NCI-H2196 (cell line): ENCODE data around the gene MKRN2.
"Not testable (repeated sequence)": the region's sequence is repeated elsewhere in the genome, so short reads cannot be mapped to it uniquely, and the experiment has no call there.

Source experiments
- DNase-seq: peaks from one replicate; lab custom pipeline; 2025; ENCODE audit not compliant: unreplicated experiment; lab: John Stamatoyannopoulos, UW

Gene MKRN2

DNA sequence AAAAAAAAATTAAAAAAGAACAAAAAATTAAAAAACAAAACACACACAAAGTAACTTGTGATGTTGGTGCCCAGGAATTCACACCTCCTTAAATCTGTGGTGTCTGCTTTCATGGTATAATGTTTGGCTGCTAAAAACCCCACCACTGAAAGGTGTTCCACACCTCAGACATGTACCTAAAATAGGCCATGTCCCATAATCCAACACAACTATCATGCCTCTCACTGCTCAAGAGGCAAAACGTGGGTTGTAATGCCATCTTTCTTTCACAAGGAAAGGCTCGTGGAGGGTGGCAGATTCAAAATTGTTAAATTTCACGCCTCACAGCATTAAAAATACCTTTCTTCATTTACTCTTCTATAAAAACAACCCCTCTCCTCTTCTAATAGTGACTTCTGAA lies 29.5 kb downstream of the MKRN2 start:
- no peak for DNase-seq

DNA sequence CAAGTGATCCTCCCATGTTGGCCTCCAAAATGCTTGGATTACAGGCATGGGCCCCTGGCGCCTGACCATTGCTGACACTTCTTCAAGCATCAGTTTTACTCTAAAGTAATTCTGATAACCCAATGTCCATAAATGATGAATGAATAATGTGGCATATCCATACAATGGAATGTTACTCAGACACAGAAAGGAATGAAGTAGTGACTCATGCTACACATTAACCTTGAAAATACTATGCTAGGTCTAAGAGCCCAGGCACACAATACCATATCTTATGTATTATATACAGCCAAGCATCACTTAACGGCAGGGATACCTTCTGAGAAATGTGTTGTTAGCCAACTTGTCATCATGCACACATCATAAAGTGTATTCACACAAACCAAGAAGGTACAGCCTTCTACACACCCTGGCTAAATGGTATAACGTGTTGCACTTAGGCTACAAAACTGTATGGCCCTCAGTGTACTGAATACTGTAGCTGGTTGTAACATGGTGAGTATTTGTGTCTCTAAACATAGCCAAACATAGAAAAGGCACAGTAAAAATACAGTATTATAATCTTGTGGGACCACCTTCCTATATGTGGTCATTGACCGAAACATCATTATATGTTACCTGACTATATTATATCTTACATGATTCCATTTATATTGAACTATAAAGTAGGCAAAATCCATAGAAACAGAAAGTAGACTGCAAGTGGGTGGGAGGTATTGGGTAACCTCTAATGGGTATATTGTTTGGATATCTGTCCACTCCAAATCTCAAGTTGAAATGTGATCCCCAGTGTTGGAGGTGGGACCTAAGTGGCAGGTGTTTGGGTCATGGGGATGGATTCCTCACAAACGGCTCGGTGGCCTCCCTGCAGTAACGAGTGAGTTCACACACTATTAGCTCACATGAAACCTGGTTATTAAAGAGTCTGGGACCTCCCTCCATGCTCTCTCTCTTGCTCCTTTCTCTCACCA lies 31.4 kb downstream of the MKRN2 start:
- peak; percentile 30 for DNase-seq

DNA sequence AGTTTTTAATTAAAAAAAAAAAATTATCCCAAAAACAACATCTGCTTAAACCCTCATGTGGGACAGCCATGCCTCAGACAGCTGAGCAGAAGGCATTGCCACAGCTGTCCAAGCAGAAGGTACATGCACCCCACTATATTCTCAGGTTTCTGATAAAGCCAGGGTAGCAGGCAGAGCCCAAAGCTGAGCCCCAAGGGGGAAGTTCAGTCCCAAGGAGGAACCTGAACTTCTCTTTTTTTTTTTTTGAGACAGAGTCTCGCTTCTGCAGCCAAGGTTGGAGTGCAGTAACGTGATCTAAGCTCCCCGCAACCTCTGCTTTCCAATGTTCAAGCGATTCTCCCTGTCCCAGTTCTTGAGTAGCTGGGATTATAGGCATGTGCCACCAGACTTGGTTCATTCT lies 33.2 kb downstream of the MKRN2 start:
- DNase-seq: no peak

DNA sequence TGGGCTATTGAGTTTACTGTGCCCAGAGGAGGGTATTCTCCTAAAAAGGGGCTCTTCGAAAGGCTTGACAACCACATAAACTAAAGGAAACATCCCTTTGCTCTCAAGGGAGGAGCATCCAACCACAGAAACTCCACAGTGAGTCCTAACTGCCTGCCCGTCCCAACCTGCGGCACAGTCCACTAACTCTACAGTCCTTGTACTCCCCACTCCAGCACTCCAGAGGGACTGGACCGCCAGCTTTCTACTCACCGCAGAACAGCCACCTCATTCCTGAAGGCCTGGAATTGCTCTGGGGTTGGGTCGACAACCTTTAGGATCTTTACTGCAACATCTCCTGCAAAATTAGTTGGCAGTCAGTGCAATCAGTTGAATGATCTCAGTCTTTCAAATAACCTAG lies 34.6 kb downstream of the MKRN2 start:
- DNase-seq: no peak

DNA sequence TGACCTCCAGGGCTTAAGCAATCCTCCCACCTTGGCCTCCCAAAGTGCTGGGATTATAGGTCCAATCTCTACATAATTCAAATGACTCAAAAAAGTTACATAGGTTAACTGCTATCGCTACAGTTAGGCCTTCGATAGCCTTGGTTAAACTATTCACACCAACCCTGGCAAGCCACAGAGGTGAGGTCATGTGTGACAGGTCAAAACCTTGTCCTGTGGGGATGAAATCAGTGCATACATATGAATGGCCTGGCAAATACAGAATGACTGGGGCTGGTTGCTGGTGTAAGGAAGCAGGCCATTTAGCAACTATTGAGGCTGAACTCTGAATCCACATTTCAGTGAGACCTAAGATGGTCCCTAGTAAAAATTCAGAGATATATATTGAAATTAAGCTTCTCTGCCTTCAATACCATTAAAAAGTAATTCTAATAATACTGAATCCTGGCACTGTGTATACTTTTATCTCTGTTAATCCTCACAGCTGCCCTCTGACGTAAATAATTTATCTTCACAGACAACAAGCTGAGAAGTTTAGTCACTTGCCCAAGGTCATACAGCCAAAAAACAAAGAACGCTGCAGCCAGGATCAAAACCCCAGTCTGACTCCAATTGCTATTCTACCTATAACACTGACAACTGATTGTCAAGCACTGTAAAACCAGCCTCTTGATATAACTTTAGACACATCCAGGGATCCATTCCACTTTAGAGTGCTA lies 35.3 kb downstream of the MKRN2 start:
- no peak for DNase-seq

DNA sequence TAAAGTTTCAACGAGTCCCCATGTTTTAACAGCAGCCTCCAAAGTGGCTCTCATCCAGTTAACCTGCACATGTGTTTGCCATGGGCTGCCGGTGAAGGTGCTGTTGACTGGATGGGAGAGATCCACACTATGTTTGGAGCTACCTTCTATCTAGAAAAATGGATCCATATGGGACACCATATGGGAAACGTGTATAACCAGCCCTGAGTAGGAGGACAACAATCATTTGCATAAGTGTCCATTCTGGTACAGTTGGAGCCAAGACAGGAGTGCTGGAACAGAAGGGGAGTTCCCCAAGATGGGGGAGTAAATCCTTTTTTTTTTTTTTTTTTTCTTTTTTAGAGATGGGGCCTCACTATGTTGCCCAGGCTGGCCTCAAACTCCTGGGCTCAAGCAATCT lies 36.6 kb downstream of the MKRN2 start:
- no peak for DNase-seq

DNA sequence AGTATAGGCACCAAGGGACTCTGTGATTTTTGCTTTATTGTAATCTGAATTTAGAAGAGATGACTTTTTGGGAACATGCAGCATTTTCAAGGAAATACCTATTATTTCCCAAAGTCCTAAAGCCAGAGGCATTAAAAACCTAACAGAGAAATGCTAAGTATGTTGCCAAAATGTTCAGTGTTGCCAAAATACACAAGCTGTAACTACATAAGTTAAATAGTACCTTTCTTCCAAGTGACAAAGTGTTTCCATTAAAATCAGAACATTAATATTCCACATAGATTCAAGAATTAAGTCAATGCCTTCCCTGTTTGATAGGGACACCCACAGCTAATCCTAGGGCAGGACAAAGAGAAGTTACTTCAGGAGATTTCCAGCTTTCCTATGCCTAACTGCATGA lies 42.0 kb downstream of the MKRN2 start:
- no peak for DNase-seq

DNA sequence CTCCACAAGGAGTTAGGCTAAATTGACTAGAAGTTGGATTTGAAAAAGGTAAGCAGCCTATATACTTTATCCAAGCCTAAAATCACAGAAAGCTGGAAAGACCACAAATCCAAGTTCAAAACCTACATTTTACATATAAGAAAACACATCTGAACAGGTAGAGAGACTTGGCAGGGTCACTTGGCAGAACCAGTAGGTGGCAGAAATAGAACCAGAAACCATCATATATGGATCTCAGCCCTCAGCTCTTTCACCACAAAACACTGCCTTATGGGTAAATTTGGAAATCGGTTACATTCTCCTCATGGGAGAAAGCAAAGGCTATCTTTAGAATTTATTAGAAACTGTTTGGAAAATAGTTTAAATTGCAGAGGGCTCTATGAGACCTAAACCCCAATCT lies 44.2 kb downstream of the MKRN2 start:
- DNase-seq: no peak

DNA sequence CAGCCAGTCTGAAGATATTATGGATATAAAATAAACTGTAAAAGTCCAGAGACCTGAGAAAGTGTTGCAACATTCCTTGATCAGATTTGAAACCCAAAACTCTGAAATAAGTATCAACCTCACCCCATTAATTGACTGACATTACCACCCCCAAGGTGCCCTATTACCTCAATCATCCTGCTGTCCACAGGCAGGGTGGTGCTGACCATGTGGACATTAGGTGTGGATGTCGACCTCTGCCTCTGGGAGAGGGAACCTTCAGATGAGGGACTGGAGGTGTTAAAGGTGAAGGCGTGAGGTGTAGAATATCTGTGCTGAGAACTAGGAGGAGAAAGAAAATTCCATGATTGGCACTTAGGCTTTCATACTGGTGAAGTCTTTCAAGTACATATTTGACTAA lies 47.1 kb downstream of the MKRN2 start:
- DNase-seq: no peak

DNA sequence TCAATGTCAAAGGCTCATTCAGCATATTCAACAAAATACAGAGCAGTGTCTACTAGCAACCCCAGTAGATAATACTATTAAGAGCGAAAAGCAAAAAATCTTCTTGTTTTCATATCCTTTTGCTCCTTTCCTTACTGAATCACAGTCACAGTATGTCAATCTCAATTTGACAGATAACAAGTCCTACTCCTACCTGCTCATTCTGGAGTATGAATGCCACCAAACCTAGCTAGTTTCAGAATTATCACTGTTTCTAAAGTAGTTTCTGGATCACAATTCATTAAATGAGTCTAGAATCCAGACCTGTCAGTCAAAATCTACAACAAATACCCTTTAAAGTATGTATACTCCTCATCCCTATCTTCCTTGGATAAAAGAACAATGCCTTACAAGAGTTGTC lies 51.5 kb downstream of the MKRN2 start:
- no peak for DNase-seq

DNA sequence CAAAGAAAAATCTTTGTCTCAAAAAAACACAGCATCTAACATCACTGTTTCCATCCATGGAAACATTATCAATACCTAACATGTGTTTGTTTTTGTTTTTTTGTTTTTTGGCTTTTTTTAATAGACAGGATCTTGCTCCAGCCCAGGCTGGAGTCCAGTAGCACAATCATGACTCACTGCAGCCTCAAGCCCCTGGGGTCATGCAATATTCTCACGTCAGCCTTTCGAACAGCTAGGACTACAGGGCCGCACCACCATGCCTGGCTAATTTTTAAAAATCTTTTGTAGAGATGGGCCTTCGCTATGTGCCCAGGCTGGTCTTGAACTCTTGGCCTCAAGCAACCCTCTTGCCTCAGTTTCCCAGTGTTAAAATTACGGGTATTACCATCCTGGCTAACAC lies 54.2 kb downstream of the MKRN2 start:
- no peak for DNase-seq

DNA sequence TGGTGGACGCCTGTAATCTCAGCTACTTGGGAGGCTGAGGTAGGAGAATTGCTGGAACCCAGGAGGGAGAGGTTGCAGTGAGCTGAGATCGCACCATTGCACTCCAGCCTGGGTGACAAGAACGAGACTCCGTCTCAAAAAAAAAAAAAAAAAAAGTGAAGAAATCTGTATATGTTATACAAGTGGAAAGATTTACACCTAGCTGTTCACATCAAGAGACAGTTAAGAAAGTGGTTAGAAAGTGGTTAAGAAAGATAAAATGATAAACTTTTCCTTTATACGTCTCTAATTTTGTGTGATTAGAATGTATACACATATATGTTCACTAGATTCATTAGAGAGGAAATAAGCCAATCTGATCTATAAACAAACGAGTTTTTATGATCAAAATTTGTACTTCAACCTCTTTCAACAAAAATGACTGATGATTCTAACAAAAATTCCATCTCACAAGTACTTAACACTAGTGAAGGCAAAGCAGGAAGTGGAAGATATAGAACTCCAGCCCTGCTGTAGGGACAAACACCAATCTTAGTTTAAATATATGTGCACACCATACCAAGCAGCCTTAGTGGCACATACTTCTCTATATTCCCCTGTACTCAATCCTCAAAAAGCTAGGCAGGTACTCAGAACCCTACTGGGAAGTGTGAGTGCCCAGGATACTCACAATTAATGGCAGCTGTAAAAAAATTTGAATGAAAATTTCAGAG lies 55.8 kb downstream of the MKRN2 start:
- DNase-seq: no peak

DNA sequence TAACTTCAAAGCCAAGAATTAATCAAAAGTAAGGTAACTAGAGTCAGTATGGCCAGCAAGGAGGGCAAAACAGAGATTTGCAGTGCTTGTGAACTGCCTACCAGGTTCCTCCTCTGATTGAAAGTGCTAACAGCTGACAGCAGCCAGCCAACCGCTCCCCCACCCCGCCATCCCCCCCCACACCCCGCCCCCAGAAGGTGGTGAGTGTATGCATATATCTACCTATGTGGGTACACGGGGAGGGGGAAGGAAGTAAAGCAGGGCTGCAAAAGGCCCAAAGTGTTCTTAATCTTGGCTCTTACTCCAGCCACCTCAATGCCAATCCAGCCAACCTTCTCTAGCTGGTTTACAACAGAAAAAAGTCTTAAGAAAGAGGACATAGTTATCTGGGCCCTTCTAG lies 56.4 kb downstream of the MKRN2 start:
- DNase-seq: no peak

DNA sequence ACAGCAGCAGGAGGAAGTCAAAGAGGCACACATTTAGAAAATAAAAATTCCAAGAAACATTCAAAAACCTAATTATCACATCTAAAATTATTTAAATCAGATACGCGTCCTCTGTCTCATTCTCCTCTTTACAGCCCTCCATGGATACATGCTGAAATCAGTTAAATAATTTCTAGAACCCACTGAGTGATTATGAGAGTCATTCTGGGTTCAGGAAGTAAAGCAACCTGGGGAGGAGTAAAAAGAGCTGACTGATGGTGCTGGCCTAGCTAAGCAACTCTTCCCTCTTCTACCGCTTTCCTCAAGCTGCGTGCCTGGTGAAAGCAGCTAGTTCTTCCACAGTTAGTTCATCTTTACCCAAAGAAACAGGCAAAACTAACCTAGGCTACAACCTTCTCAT lies 58.4 kb downstream of the MKRN2 start:
- no peak for DNase-seq

DNA sequence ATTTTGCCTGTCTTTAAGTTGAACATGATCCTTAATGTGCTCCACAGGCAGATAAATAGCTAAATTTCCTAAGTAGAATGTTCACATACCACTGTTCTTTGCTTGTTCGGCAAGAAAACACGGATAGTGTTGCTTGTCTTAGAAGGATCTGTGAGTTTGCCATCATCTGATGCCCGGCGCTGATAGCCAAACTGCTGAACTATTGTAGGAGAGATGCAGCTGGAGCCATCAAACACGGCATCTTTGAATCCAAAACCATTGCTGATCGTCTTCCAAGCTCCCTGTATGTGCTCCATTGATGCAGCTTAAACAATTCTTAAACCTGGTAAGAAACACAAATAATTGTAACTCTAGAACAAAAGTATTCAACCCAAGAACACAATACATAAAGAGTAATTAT lies 61.5 kb downstream of the MKRN2 start:
- DNase-seq: no peak

DNA sequence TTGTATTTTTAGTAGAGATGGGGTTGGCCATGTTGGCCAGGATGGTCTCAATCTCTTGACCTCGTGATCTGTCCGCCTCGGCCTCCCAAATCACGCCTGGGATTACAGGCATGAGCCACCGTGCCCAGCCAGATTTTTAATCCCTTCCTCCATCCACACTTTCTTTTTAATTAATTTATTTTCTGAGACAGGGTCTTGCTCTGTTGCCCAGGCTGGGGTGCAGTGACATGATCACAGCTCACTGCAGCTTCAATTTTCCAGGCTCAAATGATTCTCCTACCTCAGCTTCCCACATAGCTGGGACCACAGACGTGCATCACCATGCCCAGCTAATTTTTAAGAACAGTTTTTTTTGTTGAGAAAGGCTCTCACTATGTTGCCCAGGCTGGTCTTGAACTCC lies 63.4 kb downstream of the MKRN2 start:
- DNase-seq: no peak

DNA sequence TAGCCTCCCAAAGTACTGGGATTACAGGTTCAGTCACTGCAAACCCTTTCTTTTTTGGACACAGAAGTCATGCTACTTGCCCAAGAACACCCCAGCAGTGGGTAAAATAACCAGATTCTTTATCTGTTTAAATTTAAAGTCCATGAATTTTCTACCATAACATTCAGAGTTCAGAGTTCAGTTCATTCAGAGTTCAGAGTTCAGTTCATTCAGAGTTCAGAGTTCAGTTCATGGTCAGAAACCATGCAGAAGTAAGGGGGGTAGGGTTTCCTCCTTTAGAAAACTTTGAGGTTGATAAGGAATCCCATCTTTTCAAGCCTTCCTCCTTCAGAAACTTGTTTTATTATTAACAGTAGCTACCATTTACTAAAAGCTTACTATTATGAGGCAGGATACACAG lies 63.8 kb downstream of the MKRN2 start:
- no peak for DNase-seq

DNA sequence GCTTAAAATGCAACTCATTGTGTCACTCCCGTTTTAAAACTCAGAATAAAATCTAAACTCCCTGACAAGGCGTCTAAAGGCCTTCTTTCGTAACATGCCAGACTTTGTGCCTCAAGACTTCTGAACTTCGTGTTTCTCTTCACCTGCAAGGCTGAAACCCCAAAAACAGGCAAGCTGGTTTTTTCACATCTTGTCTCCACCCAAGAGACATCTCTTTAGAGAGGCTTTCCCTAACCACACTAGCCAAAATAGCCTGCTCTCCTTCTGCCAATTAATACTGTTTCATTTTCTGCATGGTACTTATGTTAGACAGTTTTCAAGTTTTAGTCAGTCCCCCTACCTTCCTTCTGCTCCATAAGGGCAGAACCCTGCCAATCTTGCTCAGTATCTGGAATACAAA lies 65.4 kb downstream of the MKRN2 start:
- DNase-seq: no peak

DNA sequence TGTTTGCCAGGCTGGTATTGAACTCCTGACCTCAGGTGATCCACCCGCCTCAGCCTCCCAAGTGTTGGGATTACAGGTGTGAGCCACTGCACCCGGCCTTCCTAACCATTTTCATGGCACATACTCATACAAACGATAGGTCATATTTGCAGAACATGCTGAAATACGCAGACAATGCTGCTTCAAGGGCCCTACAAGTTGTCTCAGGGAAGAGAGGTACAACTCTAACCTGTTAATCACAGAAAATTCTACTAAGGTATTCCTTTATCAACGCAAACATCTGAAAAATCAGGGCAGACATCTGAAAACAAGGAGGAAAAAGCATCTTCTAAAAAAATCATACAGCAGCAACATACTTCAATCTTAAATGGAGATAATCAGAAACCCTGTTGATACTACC lies 67.2 kb downstream of the MKRN2 start:
- no peak for DNase-seq

DNA sequence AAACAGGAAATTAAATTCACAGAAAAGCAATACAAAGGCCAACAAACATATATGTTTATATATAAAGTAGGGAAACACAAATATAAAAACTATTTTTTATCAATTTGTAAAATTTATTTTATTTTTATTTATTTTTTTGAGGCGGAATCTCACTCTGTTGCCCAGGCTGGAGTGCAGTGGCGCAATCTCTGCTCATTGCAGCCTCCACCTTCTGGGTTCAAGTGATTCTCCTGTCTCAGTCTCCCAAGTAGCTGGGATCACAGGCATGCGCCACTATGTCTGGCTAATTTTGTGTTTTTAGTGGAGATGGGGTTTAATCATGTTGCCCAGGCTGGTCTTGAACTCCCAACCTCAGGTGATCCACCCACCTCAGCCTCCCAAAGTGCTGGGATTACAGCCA lies 68.1 kb downstream of the MKRN2 start:
- not testable (repeated sequence) for DNase-seq

DNA sequence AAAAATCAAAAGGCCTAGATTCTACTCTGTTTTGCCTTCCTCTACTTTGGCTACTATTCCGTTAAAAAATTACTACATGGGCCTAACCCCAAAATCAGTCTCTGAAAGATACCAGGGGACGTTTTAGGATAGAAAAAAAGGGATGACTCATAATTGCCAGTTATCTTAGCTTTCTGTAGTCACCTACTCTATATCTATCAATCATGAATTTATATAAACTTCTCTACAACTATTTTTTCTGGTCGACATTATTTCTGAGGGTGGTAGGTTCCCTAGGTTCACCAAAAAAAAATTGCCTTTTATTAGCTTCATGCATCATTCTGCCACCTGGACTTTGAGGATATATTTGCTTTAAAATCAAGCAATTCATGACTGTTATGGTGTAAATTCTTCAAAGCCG lies 70.5 kb downstream of the MKRN2 start:
- no peak for DNase-seq

DNA sequence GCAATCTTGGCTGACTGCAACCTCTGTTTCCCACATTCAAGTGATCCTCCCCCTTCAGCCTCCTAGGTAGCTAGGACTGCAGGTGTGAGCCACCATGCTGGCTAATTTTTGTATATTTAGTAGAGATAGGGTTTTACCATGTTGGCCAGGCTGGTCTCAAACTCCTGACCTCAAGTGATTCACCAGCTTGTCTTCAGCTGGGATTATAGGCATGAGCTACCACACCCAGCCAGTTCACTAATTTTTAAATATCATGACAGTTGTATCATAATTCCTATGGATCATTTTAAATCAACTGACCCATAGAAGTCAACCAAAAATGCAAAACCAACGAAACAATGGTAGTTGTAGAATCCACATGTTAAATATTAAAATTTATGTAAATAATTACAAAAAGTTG lies 71.9 kb downstream of the MKRN2 start:
- DNase-seq: no peak
